Heart right ventricle (tissue), 16 donors: ENCODE data around the gene CXorf58. TPM values are rescaled to one million over a fixed set of nuclear protein-coding genes. Genes with fewer than 3 reads are reported as not detected.

Source experiments
- ATAC-seq, 8 donors: fragments of 200-7000 bp; cut with Tn5 transposase; one replicate each; pipeline ENCODE4 v1.9.1; 2020; ENCODE audit warnings: mild to moderate bottlenecking in 8 of 8, moderate library complexity in 8 of 8, moderate number of reproducible peaks in 1 of 8
- DNase-seq, 2 donors: peaks; one replicate each; pipeline ENCODE4 v3.0.0-alpha.2; 2020
- H3K27ac ChIP-seq, 10 donors: fragments of 200-600 bp; sonication (generic) in 2 of 10; one replicate each; pipeline versions ENCODE4 v1.5.0 to v1.8.0; 2020 to 2022; ENCODE audit warnings: mild to moderate bottlenecking in 3 of 10
- H3K27me3 ChIP-seq, 7 donors: fragments of 200-600 bp; one replicate each; pipeline ENCODE4 v1.8.0; 2021 to 2022; ENCODE audit warnings: mild to moderate bottlenecking in 2 of 7
- H3K36me3 ChIP-seq, 9 donors: fragments of 200-600 bp; sonication (generic) in 1 of 9; one replicate each; pipeline versions ENCODE4 v1.5.0 to v1.8.0; 2020 to 2022; ENCODE audit warnings: mild to moderate bottlenecking in 2 of 9
- H3K4me1 ChIP-seq, 9 donors: fragments of 200-600 bp; sonication (generic) in 1 of 9; one replicate each; pipeline versions ENCODE4 v1.5.0 to v1.8.0; 2020 to 2022; ENCODE audit warnings: mild to moderate bottlenecking in 4 of 9
- H3K4me3 ChIP-seq, 10 donors: fragments of 200-600 bp; sonication (generic) in 2 of 10; one replicate each; pipeline versions ENCODE4 v1.5.0 to v1.8.0; 2020 to 2022; ENCODE audit warnings: mild to moderate bottlenecking in 7 of 10, moderate library complexity in 2 of 10
- H3K9me3 ChIP-seq, 11 donors: fragments of 200-600 bp in 10 of 11; sonication (generic) in 2 of 11; one replicate each; pipeline versions ENCODE4 v1.5.0 to v1.8.0; 2013 to 2022; ENCODE audit warnings: mild to moderate bottlenecking in 2 of 11, control low read depth in 1 of 11, moderate library complexity in 1 of 11
- WGBS, 2 donors: extraction: QIAGEN DNeasy Blood & Tissue Kit; methylation state at CpG; one replicate each; pipeline ENCODE4 v1.1.7; 2013; ENCODE audit warnings: inconsistent platforms in 1 of 2; 5-methylcytosine and 5-hydroxymethylcytosine counted together
- intact Hi-C, 10 donors: fragments of 100-400 bp; cut with DNase I; formaldehyde crosslinking; loops; one replicate each; pipeline versions ENCODE4 v1.11.1 to v1.14.2; 2022
- polyA plus RNA-seq, 2 donors: library from polyadenylated mRNA; stranded (reverse); fragments of 200-250 nt; gene quantifications; one replicate each; pipeline ENCODE4 v1.2.3, GENCODE V29; 2013
- total RNA-seq, 10 donors: library from RNA; stranded (reverse); fragmentation: NEBNext Ultra II Directional in 3 of 10; extraction: Animal tissue kit (Norgen Biotek cat#: 25700) in 3 of 10; gene quantifications; one replicate each; pipeline versions ENCODE4 v1.2.1 to v1.2.4, GENCODE V29; 2021 to 2023
- TF ChIP-seq, protein P1 (sequence below), 9 donors: fragments of 200-600 bp; sonication (generic) in 2 of 9; IDR thresholded peaks; one replicate each; pipeline versions ENCODE4 v1.5.0 to v1.8.0; 2021 to 2022; ENCODE audit warnings: antibody characterized with exemption in 9 of 9, mild to moderate bottlenecking in 5 of 9, moderate library complexity in 1 of 9
- donor health status: Arrhythmogenic right ventricular cardiomyopathy.
- donor health status: ischemic (EF 13 %, LVEDD 7.1; RV severe dilation, severe dysfunction).
- donor health status: healthy with polysubstance abuse.
- donor health status: DM: no; HTN: yes; CAD: no.
- donor health status: DM: no; HTN: no; CAD: no.
- donor health status: ischemic (EF 25% LVEDD 6.9; RV normal size, moderate dysfunction).
- donor health status: ischemic (EF 25% LVEDD 5.7; RV mildly dilated, moderate dysfunction).
- donor health status: healthy.
- donor health status: DM: yes; HTN: yes; CAD: no.
- donor health status: Ischemic cardiomyopathy.
- donor health status: ischemic (EF 35%, LVEDD 5.7; RV mildly dilated, moderate dysfunction).
- donor health status: nonischemic (EF 11% LVEDD 7.7; RV severe dilation, severe dysfunction).
- donor health status: DM: yes; HTN: yes; CAD: no.
- donor health status: PGD.
- donor health status: ischemic (EF 29% LVEDD 5.4; RV normal size, mild dysfunction).
- donor health status: nonischemic (EF 23%, LVEDD 6.1; RV moderate dilation, normal function).

CXorf58 gene
- total and polyA plus RNA-seq, 12 donors = 0.09 to 1.1 (median 0.30) TPM; not detected in 2

DNA sequence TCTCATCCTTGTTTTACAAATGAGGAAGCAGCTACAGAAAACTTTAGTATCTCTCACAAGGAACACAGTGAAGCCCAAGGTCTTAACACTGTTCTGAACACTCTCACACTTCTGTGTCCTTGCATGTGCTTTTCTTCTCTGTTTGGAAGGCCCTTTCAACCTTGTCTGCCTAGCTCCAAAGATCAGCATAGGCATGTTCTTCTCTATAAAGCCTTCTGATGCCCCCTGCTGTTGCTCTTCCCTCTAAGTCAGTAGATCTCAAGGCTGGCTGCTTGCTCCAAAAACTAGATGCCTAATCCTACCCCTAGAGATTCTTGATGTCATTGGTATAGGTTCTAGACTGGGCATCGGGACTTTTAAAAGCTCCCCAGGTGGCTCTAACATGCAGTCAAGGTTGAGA is 6.0 kb upstream of the CXorf58 start:
- intact Hi-C loops = loop anchor here (1.0 to 10.0 kb wide), 15 partner anchors 105 to 210 kb away; partner anchors contain the start of genes SAT1 (in 6 of the 10), EIF2S3 (in 2 of the 10) and KLHL15 (in 2 of the 10)
- peaks cover 0 to 19% (median 0%) of the 10 kb centered on the region in 7 donors for H3K27me3 ChIP-seq
- WGBS, 2 donors = 17 to 50% methylated on average over 1 of the region's 1 CpG
- peaks cover 0 to 49% (median 19%) of the 10 kb centered on the region in 9 donors for H3K4me1 ChIP-seq
- ATAC-seq = peak; percentile 86 to 95 (median 91)
- TF ChIP-seq, protein P1, sequence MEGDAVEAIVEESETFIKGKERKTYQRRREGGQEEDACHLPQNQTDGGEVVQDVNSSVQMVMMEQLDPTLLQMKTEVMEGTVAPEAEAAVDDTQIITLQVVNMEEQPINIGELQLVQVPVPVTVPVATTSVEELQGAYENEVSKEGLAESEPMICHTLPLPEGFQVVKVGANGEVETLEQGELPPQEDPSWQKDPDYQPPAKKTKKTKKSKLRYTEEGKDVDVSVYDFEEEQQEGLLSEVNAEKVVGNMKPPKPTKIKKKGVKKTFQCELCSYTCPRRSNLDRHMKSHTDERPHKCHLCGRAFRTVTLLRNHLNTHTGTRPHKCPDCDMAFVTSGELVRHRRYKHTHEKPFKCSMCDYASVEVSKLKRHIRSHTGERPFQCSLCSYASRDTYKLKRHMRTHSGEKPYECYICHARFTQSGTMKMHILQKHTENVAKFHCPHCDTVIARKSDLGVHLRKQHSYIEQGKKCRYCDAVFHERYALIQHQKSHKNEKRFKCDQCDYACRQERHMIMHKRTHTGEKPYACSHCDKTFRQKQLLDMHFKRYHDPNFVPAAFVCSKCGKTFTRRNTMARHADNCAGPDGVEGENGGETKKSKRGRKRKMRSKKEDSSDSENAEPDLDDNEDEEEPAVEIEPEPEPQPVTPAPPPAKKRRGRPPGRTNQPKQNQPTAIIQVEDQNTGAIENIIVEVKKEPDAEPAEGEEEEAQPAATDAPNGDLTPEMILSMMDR (IDR thresholded peaks at IDR 0.05) = peak; percentile 19 to 65 (median 42)
- peak in 1 of 2 donors; percentile 54 for DNase-seq
- peak overlapping the region in 9 of 10 donors; percentile 55 to 81 (median 70) for H3K27ac ChIP-seq
- H3K4me3 ChIP-seq = peak overlapping the region in 6 of 10 donors; percentile 3 to 43 (median 34)
- H3K36me3 ChIP-seq = no peaks in the 10 kb centered on the region
- H3K9me3 ChIP-seq = no peaks in the 10 kb centered on the region

GRCh38 chrX:23902419-23902818 is 5.4 kb upstream of the CXorf58 start:
- H3K27ac ChIP-seq = peak overlapping the region in 9 of 10 donors; percentile 55 to 81 (median 70)
- no peaks in the 10 kb centered on the region for H3K36me3 ChIP-seq
- ATAC-seq = peak in 7 of 8 donors; percentile 16 to 79 (median 64)
- 0% methylated on average over 2 of the region's 2 CpGs for whole genome bisulfite sequencing, 2 donors
- peaks cover 0 to 21% (median 0%) of the 10 kb centered on the region in 7 donors for H3K27me3 ChIP-seq
- peak in 1 of 2 donors; percentile 8 for DNase-seq
- peak overlapping the region in 6 of 10 donors; percentile 3 to 43 (median 34) for H3K4me3 ChIP-seq
- H3K9me3 ChIP-seq = no peaks in the 10 kb centered on the region
- H3K4me1 ChIP-seq = peaks cover 0 to 52% (median 19%) of the 10 kb centered on the region in 9 donors
- TF ChIP-seq, protein P1 (IDR thresholded peaks at IDR 0.05) = peak; percentile 13 to 60 (median 47)
- intact Hi-C loops = loop anchor here (1.0 to 10.0 kb wide), 13 partner anchors 105 to 210 kb away; partner anchors contain the start of genes SAT1 (in 4 of the 10), EIF2S3 (in 2 of the 10) and KLHL15 (in 2 of the 10)

GRCh38 chrX:23904096-23904495 is 3.7 kb upstream of the CXorf58 start:
- Histone ChIP-seq H3K27ac (peak overlapping the region in 3 of 10 donors; percentile 3 to 26 (median 9)), H3K9me3 (no peaks in the 10 kb centered on the region), H3K27me3 (peaks cover 0 to 25% (median 0%) of the 10 kb centered on the region in 7 donors), H3K4me3 (no peak overlapping the region), H3K36me3 (no peaks in the 10 kb centered on the region), H3K4me1 (peaks cover 0 to 45% (median 11%) of the 10 kb centered on the region in 9 donors)
- TF ChIP-seq, protein P1 (IDR thresholded peaks at IDR 0.05) = no peak
- DNase-seq (no peak), ATAC-seq (no peak)
- 38% methylated on average over 2 of the region's 2 CpGs for WGBS, 2 donors
- intact Hi-C loops = loop anchor here (5.0 to 10.0 kb wide), 10 partner anchors 107 to 212 kb away; partner anchors contain the start of genes SAT1 (in 3 of the 10), EIF2S3 (in 2 of the 10) and KLHL15 (in 2 of the 10)

- no peak for DNase-seq
- H3K4me1 ChIP-seq = peaks cover 0 to 19% (median 5%) of the 10 kb centered on the region in 9 donors
- intact Hi-C loops = loop anchor here (2.0 to 10.0 kb wide), 10 partner anchors 115 to 245 kb away; partner anchors contain the start of genes KLHL15 (in 4 of the 10), EIF2S3 (in 3 of the 10), ACOT9 (in 1 of the 10) and SAT1 (in 1 of the 10)
- peak overlapping the region; percentile 50 to 75 (median 65) for H3K4me3 ChIP-seq
- TF ChIP-seq, protein P1 (IDR thresholded peaks at IDR 0.05) = no peak
- H3K27me3 ChIP-seq = peaks cover 0 to 26% (median 0%) of the 10 kb centered on the region in 7 donors
- H3K36me3 ChIP-seq = no peaks in the 10 kb centered on the region
- no peaks in the 10 kb centered on the region for H3K9me3 ChIP-seq
- H3K27ac ChIP-seq = peak overlapping the region; percentile 78 to 95 (median 88)
- ATAC-seq = peak in 7 of 8 donors; percentile 8 to 48 (median 17)
- 2 to 4% methylated on average over 11 to 12 of the region's 12 CpGs for WGBS, 2 donors
Observed at GRCh38 chrX:23907111-23907497, 702 bp upstream of the CXorf58 start.
